OCI-LY3 (cell line): Measurements from ENCODE around the gene HIPK2.

ENCODE experiments used
- H2AFZ ChIP-seq: fragments of 200-600, 300-600 bp; shearing (Covaris generic); 2 replicates; pipeline ENCODE4 v1.6.0; 2014; ENCODE audit warnings: antibody characterized with exemption, low read depth, low read length
- H3K27ac ChIP-seq: fragments of 200-600, 300-600 bp; sonication (generic); 2 replicates; pipeline ENCODE4 v1.5.1; 2014; ENCODE audit warnings: mild to moderate bottlenecking, low read length, moderate library complexity, mixed read lengths
- H3K27me3 ChIP-seq: fragments of 200-600, 300-600 bp; sonication (generic); 2 replicates; pipeline ENCODE4 v1.6.1; 2014; ENCODE audit warnings: low read depth, low read length, mixed read lengths
- H3K36me3 ChIP-seq: fragments of 200-600, 300-600 bp; sonication (generic); replicated peaks from 2 replicates; pipeline ENCODE3; 2014; ENCODE audit warnings: low read depth, low read length, mixed read lengths
- H3K4me1 ChIP-seq: fragments of 300-600, 200-600 bp; sonication (generic); 2 replicates; pipeline ENCODE4 v1.6.1; 2014; ENCODE audit warnings: low read length, mixed read lengths
- H3K4me2 ChIP-seq: fragments of 200-600, 300-600 bp; sonication (generic); 2 replicates; pipeline ENCODE4 v1.6.1; 2014; ENCODE audit warnings: low read length, mixed read lengths
- H3K4me3 ChIP-seq: fragments of 300-600, 200-600 bp; sonication (generic); 2 replicates; pipeline ENCODE4 v1.5.1; 2014; ENCODE audit warnings: antibody characterized with exemption, mild to moderate bottlenecking, low read length, moderate library complexity
- H3K79me2 ChIP-seq: fragments of 300-600, 200-600 bp; shearing (Covaris generic); 2 replicates; pipeline ENCODE4 v1.6.1; 2014; ENCODE audit warnings: mild to moderate bottlenecking, low read length, mixed read lengths
- H3K9ac ChIP-seq: fragments of 300-600, 200-600 bp; shearing (Covaris generic); 2 replicates; pipeline ENCODE4 v1.6.0; 2014; ENCODE audit warnings: mild to moderate bottlenecking, low read length, moderate library complexity
- H3K9me3 ChIP-seq: fragments of 200-600, 300-600 bp; shearing (Covaris generic); 2 replicates; pipeline ENCODE4 v1.6.1; 2014; ENCODE audit warnings: low read length, mixed read lengths; ENCODE audit not compliant: insufficient read depth
- H4K20me1 ChIP-seq: fragments of 200-600, 300-600 bp; sonication (generic); 2 replicates; pipeline ENCODE4 v1.6.1; 2016; ENCODE audit warnings: low read length, mixed read lengths; ENCODE audit not compliant: insufficient read depth
- EZH2phosphoT487 ChIP-seq: fragments of 200-600 bp; shearing (Covaris generic); IDR thresholded peaks from 2 replicates; pipeline ENCODE4 v1.6.1; 2018; ENCODE audit warnings: antibody characterized with exemption, mixed run types, low read depth
- TF ChIP-seq, protein P1 (sequence below): fragments of 200-600, 300-600 bp; sonication (generic); IDR thresholded peaks from 2 replicates; pipeline ENCODE4 v1.5.1; 2014; ENCODE audit warnings: antibody characterized with exemption, low read length, low read depth

HIPK2 gene

DNA sequence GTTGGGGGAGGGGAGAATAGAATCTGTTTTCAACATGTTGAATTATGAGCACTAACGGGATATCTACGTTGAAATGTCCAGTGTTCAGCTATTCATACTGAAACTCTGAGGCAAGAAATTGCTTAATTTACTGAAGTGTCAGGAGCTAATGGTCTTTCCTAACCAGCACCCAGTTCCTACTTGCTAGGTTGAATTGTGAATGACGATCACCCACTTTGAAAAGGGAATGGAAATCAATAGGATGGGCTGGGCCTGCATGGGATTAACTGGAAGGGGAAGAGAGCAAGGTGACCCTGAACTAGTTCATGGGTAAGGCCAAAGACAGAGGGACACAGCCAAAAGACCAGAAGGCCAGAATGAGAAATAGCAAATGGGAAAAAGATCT, 51.3 kb downstream of the HIPK2 start:
- H3K27me3 ChIP-seq = 0 out of 2 replicates have a peak, but pooled peaks cover 3% of the 10 kb centered on the region
- TF ChIP-seq EZH2phosphoT487 = no peak
- TF ChIP-seq, protein P1, sequence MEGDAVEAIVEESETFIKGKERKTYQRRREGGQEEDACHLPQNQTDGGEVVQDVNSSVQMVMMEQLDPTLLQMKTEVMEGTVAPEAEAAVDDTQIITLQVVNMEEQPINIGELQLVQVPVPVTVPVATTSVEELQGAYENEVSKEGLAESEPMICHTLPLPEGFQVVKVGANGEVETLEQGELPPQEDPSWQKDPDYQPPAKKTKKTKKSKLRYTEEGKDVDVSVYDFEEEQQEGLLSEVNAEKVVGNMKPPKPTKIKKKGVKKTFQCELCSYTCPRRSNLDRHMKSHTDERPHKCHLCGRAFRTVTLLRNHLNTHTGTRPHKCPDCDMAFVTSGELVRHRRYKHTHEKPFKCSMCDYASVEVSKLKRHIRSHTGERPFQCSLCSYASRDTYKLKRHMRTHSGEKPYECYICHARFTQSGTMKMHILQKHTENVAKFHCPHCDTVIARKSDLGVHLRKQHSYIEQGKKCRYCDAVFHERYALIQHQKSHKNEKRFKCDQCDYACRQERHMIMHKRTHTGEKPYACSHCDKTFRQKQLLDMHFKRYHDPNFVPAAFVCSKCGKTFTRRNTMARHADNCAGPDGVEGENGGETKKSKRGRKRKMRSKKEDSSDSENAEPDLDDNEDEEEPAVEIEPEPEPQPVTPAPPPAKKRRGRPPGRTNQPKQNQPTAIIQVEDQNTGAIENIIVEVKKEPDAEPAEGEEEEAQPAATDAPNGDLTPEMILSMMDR = no peak
- H3K9ac ChIP-seq = no peak overlapping the region
- no peak overlapping the region for H3K27ac ChIP-seq
- H3K4me2 ChIP-seq = no peak overlapping the region
- H3K4me1 ChIP-seq = no peaks in the 10 kb centered on the region
- no peak overlapping the region for H2AFZ ChIP-seq
- H3K36me3 ChIP-seq = no peaks in the 10 kb centered on the region
- H3K9me3 ChIP-seq = no peaks in the 10 kb centered on the region
- no peak overlapping the region for H3K4me3 ChIP-seq
- H4K20me1 ChIP-seq = no peaks in the 10 kb centered on the region
- no peaks in the 10 kb centered on the region for H3K79me2 ChIP-seq

DNA sequence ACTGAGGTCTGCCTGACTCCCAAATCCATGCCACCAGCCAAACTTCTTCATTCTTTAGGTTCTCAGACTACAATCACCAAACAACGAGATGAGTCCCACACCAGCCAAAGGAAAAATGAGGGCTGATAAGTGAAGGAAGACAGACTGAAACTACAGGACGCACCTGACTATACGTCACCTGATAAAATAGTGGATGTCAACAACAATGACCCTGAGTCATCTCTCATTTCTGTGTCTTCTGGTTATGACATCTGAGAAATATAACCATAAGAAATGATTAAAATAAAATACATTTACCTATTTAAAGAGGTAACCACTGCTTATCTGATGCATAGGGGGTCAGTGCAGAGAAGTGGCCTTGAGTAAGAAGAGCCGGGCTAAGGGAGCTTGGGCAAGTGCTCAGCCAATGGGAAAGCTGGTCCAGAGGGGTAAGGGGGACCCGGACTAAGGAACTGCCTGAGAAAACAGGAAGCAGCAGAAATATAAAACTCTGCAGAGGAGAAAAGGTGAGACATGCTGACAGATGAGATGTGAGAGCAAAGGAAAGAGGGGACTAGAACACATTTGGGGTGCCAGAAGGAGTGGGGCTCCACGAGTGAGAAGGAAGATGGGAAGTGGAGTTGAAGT, 51.8 kb downstream of the HIPK2 start:
- H3K27ac ChIP-seq = no peak overlapping the region
- TF ChIP-seq, protein P1 = no peak
- TF ChIP-seq EZH2phosphoT487 = no peak
- H2AFZ ChIP-seq = no peak overlapping the region
- no peaks in the 10 kb centered on the region for H3K4me1 ChIP-seq
- no peaks in the 10 kb centered on the region for H3K9me3 ChIP-seq
- no peak overlapping the region for H3K4me2 ChIP-seq
- H3K4me3 ChIP-seq = no peak overlapping the region
- H3K79me2 ChIP-seq = no peaks in the 10 kb centered on the region
- H3K9ac ChIP-seq = no peak overlapping the region
- no peaks in the 10 kb centered on the region for H4K20me1 ChIP-seq
- 0 out of 2 replicates have a peak, but pooled peaks cover 3% of the 10 kb centered on the region for H3K27me3 ChIP-seq
- H3K36me3 ChIP-seq = no peaks in the 10 kb centered on the region

DNA sequence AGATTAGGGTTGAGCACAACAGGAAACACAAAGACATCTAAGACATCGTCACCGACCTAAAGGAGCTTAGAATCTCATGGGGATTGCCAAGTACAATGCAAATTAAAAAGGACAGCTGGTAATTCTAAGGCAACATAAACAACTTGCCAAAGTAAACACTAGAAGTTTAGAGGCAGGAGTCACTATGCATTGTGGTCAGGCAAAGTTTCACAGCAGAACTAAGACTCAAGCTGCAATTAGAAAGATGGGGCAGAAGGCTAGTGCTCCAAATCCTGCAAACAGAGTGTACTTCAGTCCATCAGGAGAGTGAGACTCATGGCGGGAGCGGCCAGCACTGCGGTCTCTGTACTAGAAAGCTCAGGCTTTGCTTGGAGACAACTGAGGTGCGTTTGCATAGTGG, 52.7 kb downstream of the HIPK2 start:
- Histone ChIP-seq H2AFZ (no peak overlapping the region), H3K9ac (no peak overlapping the region), H4K20me1 (no peaks in the 10 kb centered on the region), H3K4me3 (no peak overlapping the region), H3K9me3 (no peaks in the 10 kb centered on the region), H3K27ac (no peak overlapping the region), H3K27me3 (peaks cover 9% of the 10 kb centered on the region), H3K79me2 (no peaks in the 10 kb centered on the region), H3K4me2 (no peak overlapping the region), H3K4me1 (no peaks in the 10 kb centered on the region), H3K36me3 (no peaks in the 10 kb centered on the region)
- TF ChIP-seq, protein P1 = no peak

DNA sequence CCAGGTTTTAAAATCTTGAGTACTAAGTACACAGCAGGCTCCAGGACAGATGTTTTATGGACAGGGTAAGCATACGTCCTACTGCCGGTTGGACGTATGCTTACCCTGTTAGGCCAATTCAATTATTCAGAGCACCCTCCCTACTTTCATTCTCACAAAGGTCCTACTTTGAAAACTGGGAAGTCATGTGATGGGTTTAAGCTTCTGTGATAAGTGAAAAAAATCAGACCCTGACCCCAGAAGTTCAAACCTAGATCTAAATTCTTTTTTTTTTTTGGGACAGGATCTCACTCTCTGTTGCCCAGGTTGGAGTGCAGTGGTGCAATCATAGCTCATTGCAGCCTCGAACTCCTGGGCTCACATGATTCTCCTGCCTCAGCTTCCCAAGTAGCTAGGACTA, 55.2 kb downstream of the HIPK2 start:
- Histone ChIP-seq H3K36me3 (no peaks in the 10 kb centered on the region), H3K4me1 (no peaks in the 10 kb centered on the region), H3K79me2 (no peaks in the 10 kb centered on the region), H3K4me3 (no peak overlapping the region), H2AFZ (no peak overlapping the region), H3K27ac (no peak overlapping the region), H3K4me2 (no peak overlapping the region), H3K9ac (no peak overlapping the region), H3K9me3 (no peaks in the 10 kb centered on the region), H4K20me1 (no peaks in the 10 kb centered on the region), H3K27me3 (peaks cover 27% of the 10 kb centered on the region)
- no peak for TF ChIP-seq EZH2phosphoT487
- TF ChIP-seq, protein P1 = no peak
